Measurements from ENCODE around the gene MUC5AC. TPM values are rescaled to one million over a fixed set of nuclear protein-coding genes. Genes with fewer than 3 reads are reported as not detected.

Gene MUC5AC
- total RNA-seq, 2 experiments from 2014 or later: not detected

DNA sequence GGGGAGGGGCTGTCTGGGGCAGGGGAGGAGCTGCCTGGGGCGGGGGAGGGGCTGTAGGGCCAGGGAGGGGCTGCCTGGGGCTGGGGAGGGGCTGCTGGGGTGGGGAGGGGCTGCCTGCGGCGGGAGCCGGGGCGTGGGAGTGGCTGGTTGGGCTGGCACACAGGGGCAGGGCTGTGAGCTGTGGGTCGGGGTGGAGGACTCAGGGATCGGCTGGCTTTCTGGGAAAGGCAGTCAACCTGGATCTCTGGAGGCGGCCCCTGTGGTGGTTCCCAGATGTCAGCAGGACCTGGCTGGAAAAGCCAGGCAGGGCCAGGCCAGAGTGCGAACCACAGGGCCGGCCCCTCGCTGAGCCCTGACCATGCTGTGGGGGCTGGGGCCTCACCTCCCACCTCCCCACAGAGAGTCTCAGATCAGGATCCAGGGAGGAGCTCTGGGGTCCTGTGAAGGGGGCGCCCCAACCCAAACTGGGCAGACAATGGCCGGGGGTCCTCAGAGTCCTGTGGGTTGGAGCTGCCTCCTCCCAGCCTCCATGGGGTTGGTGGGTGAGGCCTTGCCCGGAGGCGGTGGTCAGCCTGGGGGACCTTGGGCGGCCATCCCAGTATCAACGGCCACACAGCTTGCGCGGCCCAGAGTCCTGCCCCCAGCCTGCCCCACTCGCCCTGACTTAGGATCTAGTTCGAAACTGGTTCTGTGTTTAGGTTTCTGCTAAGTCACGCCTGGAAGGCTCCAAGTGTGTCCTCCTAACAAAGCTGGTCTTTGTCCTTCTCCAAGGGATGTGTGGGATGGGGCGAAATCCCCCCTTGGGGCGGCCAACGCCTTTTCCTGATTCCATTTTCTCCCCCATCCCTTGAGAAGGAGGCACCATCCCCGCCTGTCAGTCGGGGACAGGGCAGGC lies 67.0 kb downstream of the MUC5AC start:
- TF ChIP-seq CTCF (conservative IDR thresholded peaks at IDR 0.05; ENCODE audit: low read length) (no peak), EZH2phosphoT487 (IDR thresholded peaks at IDR 0.05; ENCODE audit: borderline replicate concordance, low read depth, low read length) (no peak)
- Histone ChIP-seq H3K27ac (ENCODE audit: low read depth, low read length, poor library complexity, severe bottlenecking) (no peak overlapping the region), H3K4me1 (ENCODE audit: insufficient read depth, low read length, poor library complexity, severe bottlenecking) (no peaks in the 10 kb centered on the region), H3K9me3 (ENCODE audit: low read length) (no peaks in the 10 kb centered on the region), H3K9me2 (ENCODE audit: insufficient read depth, low read length) (no peaks in the 10 kb centered on the region), H3K4me3 (ENCODE audit: low read depth, low read length, poor library complexity, severe bottlenecking) (no peak overlapping the region), H3K36me3 (ENCODE audit: insufficient read depth, low read length) (no peaks in the 10 kb centered on the region), H2AFZ (ENCODE audit: low read length) (no peak overlapping the region), H3K4me2 (ENCODE audit: low read length) (no peak overlapping the region), H4K20me1 (ENCODE audit: insufficient read depth, low read length) (no peaks in the 10 kb centered on the region), H3K79me2 (ENCODE audit: insufficient read depth, low read depth, low read length) (no peaks in the 10 kb centered on the region)
- DNase-seq (ENCODE audit: low spot score): no peak
- ChIA-PET CTCF (ENCODE audit: unreplicated experiment) (no interaction called here), POLR2A (no interaction called here)
- intact Hi-C loops (cut with micrococcal nuclease; ENCODE audit: unreplicated experiment): no loop called here
- BruUV-seq (replicated peaks): no TSS peak

GRCh38 chr11:1225386-1226225 lies 67.9 kb downstream of the MUC5AC start:
- H3K4me3 ChIP-seq (ENCODE audit: low read depth, low read length, poor library complexity, severe bottlenecking): no peak overlapping the region
- TF ChIP-seq EZH2phosphoT487 (IDR thresholded peaks at IDR 0.05; ENCODE audit: borderline replicate concordance, low read depth, low read length): no peak
- TF ChIP-seq CTCF (conservative IDR thresholded peaks at IDR 0.05; ENCODE audit: low read length): no peak
- ChIA-PET POLR2A (no interaction called here), CTCF (ENCODE audit: unreplicated experiment) (no interaction called here)
- H3K9me3 ChIP-seq (ENCODE audit: low read length): no peaks in the 10 kb centered on the region
- no peaks in the 10 kb centered on the region for H3K36me3 ChIP-seq (ENCODE audit: insufficient read depth, low read length)
- no peak overlapping the region for H2AFZ ChIP-seq (ENCODE audit: low read length)
- BruUV-seq (replicated peaks): no TSS peak
- no peak overlapping the region for H3K27ac ChIP-seq (ENCODE audit: low read depth, low read length, poor library complexity, severe bottlenecking)
- H3K79me2 ChIP-seq (ENCODE audit: insufficient read depth, low read depth, low read length): no peaks in the 10 kb centered on the region
- H3K4me1 ChIP-seq (ENCODE audit: insufficient read depth, low read length, poor library complexity, severe bottlenecking): no peaks in the 10 kb centered on the region
- no peak for DNase-seq (ENCODE audit: low spot score)
- intact Hi-C loops (cut with micrococcal nuclease; ENCODE audit: unreplicated experiment): no loop called here
- no peaks in the 10 kb centered on the region for H4K20me1 ChIP-seq (ENCODE audit: insufficient read depth, low read length)
- H3K9me2 ChIP-seq (ENCODE audit: insufficient read depth, low read length): no peaks in the 10 kb centered on the region
- H3K4me2 ChIP-seq (ENCODE audit: low read length): no peak overlapping the region

All from OCI-LY7 (cell line).